Ishikawa (cell line): Measurements from ENCODE around the gene HES1.

Experiments used
- CREB1 ChIP-seq: IDR thresholded peaks from 2 replicates; pipeline ENCODE4 v1.6.1; 2012; ENCODE audit warnings: low read depth
- EP300 ChIP-seq: IDR thresholded peaks from 2 replicates; pipeline ENCODE4 v1.6.1; 2012; ENCODE audit warnings: borderline replicate concordance
- FOXM1 ChIP-seq: IDR thresholded peaks from 2 replicates; pipeline ENCODE4 v1.6.1; 2012; ENCODE audit warnings: low read depth, borderline replicate concordance
- YY1 ChIP-seq: IDR thresholded peaks from 2 replicates; pipeline ENCODE4 v1.6.1; 2012; ENCODE audit warnings: low read depth
- TF ChIP-seq, protein P1 (sequence below): IDR thresholded peaks from 2 replicates; pipeline ENCODE4 v1.6.1; 2012
- TF ChIP-seq, protein P2 (sequence below): IDR thresholded peaks from 2 replicates; pipeline ENCODE4 v1.6.1; 2012; ENCODE audit warnings: low read depth, mild to moderate bottlenecking

- TF ChIP-seq, protein P1, sequence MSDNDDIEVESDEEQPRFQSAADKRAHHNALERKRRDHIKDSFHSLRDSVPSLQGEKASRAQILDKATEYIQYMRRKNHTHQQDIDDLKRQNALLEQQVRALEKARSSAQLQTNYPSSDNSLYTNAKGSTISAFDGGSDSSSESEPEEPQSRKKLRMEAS, result no peak
- TF ChIP-seq, protein P2, sequence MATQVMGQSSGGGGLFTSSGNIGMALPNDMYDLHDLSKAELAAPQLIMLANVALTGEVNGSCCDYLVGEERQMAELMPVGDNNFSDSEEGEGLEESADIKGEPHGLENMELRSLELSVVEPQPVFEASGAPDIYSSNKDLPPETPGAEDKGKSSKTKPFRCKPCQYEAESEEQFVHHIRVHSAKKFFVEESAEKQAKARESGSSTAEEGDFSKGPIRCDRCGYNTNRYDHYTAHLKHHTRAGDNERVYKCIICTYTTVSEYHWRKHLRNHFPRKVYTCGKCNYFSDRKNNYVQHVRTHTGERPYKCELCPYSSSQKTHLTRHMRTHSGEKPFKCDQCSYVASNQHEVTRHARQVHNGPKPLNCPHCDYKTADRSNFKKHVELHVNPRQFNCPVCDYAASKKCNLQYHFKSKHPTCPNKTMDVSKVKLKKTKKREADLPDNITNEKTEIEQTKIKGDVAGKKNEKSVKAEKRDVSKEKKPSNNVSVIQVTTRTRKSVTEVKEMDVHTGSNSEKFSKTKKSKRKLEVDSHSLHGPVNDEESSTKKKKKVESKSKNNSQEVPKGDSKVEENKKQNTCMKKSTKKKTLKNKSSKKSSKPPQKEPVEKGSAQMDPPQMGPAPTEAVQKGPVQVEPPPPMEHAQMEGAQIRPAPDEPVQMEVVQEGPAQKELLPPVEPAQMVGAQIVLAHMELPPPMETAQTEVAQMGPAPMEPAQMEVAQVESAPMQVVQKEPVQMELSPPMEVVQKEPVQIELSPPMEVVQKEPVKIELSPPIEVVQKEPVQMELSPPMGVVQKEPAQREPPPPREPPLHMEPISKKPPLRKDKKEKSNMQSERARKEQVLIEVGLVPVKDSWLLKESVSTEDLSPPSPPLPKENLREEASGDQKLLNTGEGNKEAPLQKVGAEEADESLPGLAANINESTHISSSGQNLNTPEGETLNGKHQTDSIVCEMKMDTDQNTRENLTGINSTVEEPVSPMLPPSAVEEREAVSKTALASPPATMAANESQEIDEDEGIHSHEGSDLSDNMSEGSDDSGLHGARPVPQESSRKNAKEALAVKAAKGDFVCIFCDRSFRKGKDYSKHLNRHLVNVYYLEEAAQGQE, result no peak
- TF ChIP-seq YY1 (no peak), EP300 (no peak), FOXM1 (no peak), CREB1 (no peak)
Observed at GRCh38 chr3:194087280-194087679, 48.7 kb upstream of the HES1 start.
